Prostate gland (tissue), 2 donors: ENCODE results near the gene BLOC1S3. TPM values are rescaled to one million over a fixed set of nuclear protein-coding genes. Genes with fewer than 3 reads are reported as not detected.

Experiments used
- DNase-seq: peaks from one replicate; pipeline ENCODE4 v3.0.0-alpha.2; 2019; ENCODE audit warnings: low spot score
- H3K27ac ChIP-seq, 2 donors: fragments of 200-600 bp; sonication (generic); 2 replicates each; pipeline ENCODE4 v1.5.1; 2017 to 2019
- H3K27me3 ChIP-seq: fragments of 200-600 bp; sonication (generic); replicated peaks from 2 replicates; pipeline ENCODE4 v1.5.1; 2019; ENCODE audit not compliant: insufficient read depth
- H3K36me3 ChIP-seq, 2 donors: fragments of 200-600 bp; sonication (generic); 1 replicate in 1 of 2; 2 replicates in 1 of 2; pipeline versions ENCODE4 v1.5.1 to v1.8.1; 2017 to 2019
- H3K4me1 ChIP-seq: fragments of 200-600 bp; sonication (generic); replicated peaks from 2 replicates; pipeline ENCODE4 v1.5.1; 2019
- H3K4me3 ChIP-seq, 2 donors: fragments of 200-600 bp; sonication (generic); 2 replicates each; pipeline ENCODE4 v1.5.1; 2017 to 2019
- H3K9me3 ChIP-seq: fragments of 200-600 bp; sonication (generic); 2 replicates; pipeline ENCODE4 v1.5.1; 2017
- CTCF ChIP-seq, 4 experiments: fragments of 200-600 bp in 2 of 4; fragments of 450-650 bp in 2 of 4; sonication (generic) in 2 of 4; IDR thresholded peaks; 1 replicate in 3 of 4; 2 replicates in 1 of 4; pipeline ENCODE4 v1.5.1; 2016 to 2019; ENCODE audit warnings: antibody characterized with exemption in 4 of 4, mild to moderate bottlenecking in 2 of 4, moderate library complexity in 2 of 4
- POLR2A ChIP-seq: fragments of 450-650 bp; IDR thresholded peaks from one replicate; pipeline ENCODE4 v1.6.1; 2016; ENCODE audit warnings: antibody characterized with exemption, mild to moderate bottlenecking
- POLR2AphosphoS5 ChIP-seq: sonication (generic); formaldehyde crosslinking; IDR thresholded peaks from one replicate; pipeline ENCODE4 v1.6.1; 2017; ENCODE audit warnings: antibody characterized with exemption
- WGBS: methylation state at CpG from one replicate; pipeline ENCODE4 v1.1.5; 2018; 5-methylcytosine and 5-hydroxymethylcytosine counted together
- intact Hi-C: fragments of 100-400 bp; cut with DNase I; formaldehyde crosslinking; loops from one replicate; pipeline ENCODE4 v1.14.2; 2022
- total RNA-seq, 2 donors: library from RNA; depleted of rRNA; stranded (reverse); fragments of >200 nt; gene quantifications; one replicate each; pipeline ENCODE4 v1.1.0, GENCODE V29; 2016

The BLOC1S3 gene
- total RNA-seq, 2 donors from 2014 or later = 21.4 to 30.4 TPM

- Histone ChIP-seq H3K36me3 (peaks cover 0 to 13% of the 10 kb centered on the region in 2 donors), H3K9me3 (no peaks in the 10 kb centered on the region), H3K27ac (no peak overlapping the region), H3K4me1 (no peaks in the 10 kb centered on the region), H3K4me3 (no peak overlapping the region), H3K27me3 (no peaks in the 10 kb centered on the region)
- DNase-seq = no peak
- TF ChIP-seq POLR2AphosphoS5 (no peak), CTCF (IDR thresholded peaks at IDR 0.05) (no peak), POLR2A (no peak)
- WGBS = 94% methylated on average over 28 of the region's 28 CpGs
- intact Hi-C loops = no loop called here
Observed at GRCh38 chr19:45141203-45141900, 37.2 kb upstream of the BLOC1S3 start.

GRCh38 chr19:45142016-45142725, 36.4 kb upstream of the BLOC1S3 start:
- no peak overlapping the region for H3K4me3 ChIP-seq
- H3K4me1 ChIP-seq = no peaks in the 10 kb centered on the region
- WGBS = 94% methylated on average over 29 of the region's 33 CpGs
- H3K27me3 ChIP-seq = no peaks in the 10 kb centered on the region
- H3K36me3 ChIP-seq = peaks cover 0 to 13% of the 10 kb centered on the region in 2 donors
- intact Hi-C loops = no loop called here
- TF ChIP-seq CTCF (IDR thresholded peaks at IDR 0.05) (no peak), POLR2A (no peak), POLR2AphosphoS5 (no peak)
- H3K27ac ChIP-seq = no peak overlapping the region
- DNase-seq = no peak
- H3K9me3 ChIP-seq = no peaks in the 10 kb centered on the region

GRCh38 chr19:45142726-45143110, 35.9 kb upstream of the BLOC1S3 start:
- intact Hi-C loops = no loop called here
- no peaks in the 10 kb centered on the region for H3K4me1 ChIP-seq
- no peak overlapping the region for H3K4me3 ChIP-seq
- WGBS = 60% methylated on average over 9 of the region's 9 CpGs
- DNase-seq = no peak
- no peaks in the 10 kb centered on the region for H3K27me3 ChIP-seq
- no peak overlapping the region for H3K27ac ChIP-seq
- no peaks in the 10 kb centered on the region for H3K9me3 ChIP-seq
- H3K36me3 ChIP-seq = peaks cover 0 to 13% of the 10 kb centered on the region in 2 donors
- TF ChIP-seq POLR2AphosphoS5 (no peak), POLR2A (no peak), CTCF (IDR thresholded peaks at IDR 0.05) (no peak)

GRCh38 chr19:45144431-45145269, 33.9 kb upstream of the BLOC1S3 start:
- no peak overlapping the region for H3K27ac ChIP-seq
- H3K4me1 ChIP-seq = no peaks in the 10 kb centered on the region
- WGBS = 94% methylated on average over 53 of the region's 53 CpGs
- no peak overlapping the region for H3K4me3 ChIP-seq
- H3K9me3 ChIP-seq = no peaks in the 10 kb centered on the region
- intact Hi-C loops = no loop called here
- no peaks in the 10 kb centered on the region for H3K27me3 ChIP-seq
- no peak for TF ChIP-seq CTCF (IDR thresholded peaks at IDR 0.05)
- no peak for TF ChIP-seq POLR2A
- TF ChIP-seq POLR2AphosphoS5 = no peak
- H3K36me3 ChIP-seq = peaks cover 0 to 13% of the 10 kb centered on the region in 2 donors
- DNase-seq = no peak
